Measurements from ENCODE around the gene ANKH.

The ANKH gene

DNA sequence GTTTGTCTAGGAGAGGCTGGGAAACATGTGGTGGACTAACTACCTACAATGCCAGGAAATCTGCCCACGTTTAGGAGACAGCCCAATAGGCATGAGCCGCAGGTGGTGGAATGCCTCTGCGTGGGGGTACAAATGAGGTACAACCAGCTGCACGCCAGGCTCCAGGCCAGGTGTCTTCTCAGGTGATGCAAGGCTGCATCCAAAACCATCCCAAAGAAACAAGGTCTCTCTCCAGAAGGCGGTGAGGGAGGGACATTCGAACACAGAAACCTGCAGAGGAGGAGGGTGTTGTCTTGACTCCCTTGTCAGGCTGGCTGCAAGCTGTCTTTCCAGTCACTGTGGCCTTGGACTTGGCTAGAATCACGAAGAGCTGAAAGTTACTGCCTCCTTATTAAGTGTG lies 11.6 kb downstream of the ANKH start (continued):
- no peak for TF ChIP-seq ESRRG (CRISPR knock-in tag; IDR thresholded peaks at IDR 0.05)

DNA sequence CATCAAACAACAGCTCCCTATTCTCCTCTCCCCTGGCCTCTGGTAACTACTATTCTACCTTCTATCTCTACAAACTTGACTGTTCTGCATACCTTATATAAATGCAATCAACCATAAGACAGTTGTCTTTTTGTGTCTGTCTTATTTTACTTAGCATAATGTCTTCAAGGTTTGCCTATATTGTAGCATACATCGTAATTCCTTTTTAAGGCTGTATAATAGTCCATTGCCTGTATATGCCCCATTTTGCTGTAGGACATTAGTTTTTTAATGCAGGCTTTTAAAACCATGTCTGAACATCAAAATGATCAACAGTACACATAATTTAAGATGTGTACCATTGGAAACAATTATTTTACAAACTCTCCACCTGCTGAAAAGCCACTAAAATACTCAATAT lies 12.4 kb downstream of the ANKH start:
- TF ChIP-seq ZFP3 (CRISPR knock-in tag; IDR thresholded peaks at IDR 0.05) (no peak), ZFP30 (CRISPR knock-in tag; IDR thresholded peaks at IDR 0.05) (no peak)
- TF ChIP-seq, protein P1, sequence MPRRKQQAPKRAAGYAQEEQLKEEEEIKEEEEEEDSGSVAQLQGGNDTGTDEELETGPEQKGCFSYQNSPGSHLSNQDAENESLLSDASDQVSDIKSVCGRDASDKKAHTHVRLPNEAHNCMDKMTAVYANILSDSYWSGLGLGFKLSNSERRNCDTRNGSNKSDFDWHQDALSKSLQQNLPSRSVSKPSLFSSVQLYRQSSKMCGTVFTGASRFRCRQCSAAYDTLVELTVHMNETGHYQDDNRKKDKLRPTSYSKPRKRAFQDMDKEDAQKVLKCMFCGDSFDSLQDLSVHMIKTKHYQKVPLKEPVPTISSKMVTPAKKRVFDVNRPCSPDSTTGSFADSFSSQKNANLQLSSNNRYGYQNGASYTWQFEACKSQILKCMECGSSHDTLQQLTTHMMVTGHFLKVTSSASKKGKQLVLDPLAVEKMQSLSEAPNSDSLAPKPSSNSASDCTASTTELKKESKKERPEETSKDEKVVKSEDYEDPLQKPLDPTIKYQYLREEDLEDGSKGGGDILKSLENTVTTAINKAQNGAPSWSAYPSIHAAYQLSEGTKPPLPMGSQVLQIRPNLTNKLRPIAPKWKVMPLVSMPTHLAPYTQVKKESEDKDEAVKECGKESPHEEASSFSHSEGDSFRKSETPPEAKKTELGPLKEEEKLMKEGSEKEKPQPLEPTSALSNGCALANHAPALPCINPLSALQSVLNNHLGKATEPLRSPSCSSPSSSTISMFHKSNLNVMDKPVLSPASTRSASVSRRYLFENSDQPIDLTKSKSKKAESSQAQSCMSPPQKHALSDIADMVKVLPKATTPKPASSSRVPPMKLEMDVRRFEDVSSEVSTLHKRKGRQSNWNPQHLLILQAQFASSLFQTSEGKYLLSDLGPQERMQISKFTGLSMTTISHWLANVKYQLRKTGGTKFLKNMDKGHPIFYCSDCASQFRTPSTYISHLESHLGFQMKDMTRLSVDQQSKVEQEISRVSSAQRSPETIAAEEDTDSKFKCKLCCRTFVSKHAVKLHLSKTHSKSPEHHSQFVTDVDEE (CRISPR knock-in tag; IDR thresholded peaks at IDR 0.05), result no peak
- no peak for ATAC-seq

DNA sequence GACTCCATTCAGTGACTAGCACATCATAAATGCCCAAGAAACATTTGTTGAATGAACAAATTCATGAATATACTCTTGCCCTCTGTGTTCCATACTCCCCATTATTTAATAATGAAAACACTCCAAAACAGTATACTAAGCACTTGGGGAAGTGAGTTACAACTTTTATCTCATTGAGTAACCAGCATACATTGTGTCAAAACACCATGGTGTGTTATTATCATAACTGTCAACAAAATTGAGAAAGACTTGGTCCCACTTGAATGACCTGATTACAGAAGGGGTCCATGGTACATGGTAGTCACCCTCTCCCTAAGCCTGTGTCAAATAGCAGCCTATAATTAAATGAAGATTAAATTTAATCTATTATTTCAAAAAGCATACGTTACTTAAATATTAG lies 16.2 kb downstream of the ANKH start:
- no peak for TF ChIP-seq TCF4 (CRISPR knock-in tag; IDR thresholded peaks at IDR 0.05; ENCODE audit: borderline replicate concordance)

DNA sequence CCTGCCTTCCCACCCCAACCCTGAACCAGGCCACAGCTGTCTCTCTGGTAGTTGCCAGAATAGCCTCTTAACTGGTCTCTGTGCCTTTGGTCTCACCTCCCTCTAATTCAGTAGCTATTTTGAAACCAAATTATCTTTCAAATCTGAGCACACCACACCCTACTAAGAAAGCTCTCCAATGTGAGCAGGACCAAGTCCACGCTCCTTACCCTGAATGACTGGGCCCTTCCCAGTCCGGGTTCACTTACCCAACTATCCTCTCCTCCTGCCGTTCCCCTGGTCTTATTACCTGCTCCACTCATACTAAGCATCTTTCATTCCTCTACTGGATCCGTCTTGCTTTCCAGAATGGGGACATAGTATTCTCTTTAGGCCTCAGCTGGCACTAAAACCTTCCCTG lies 16.8 kb downstream of the ANKH start:
- no peak for ATAC-seq
- TF ChIP-seq TCF4 (CRISPR knock-in tag; IDR thresholded peaks at IDR 0.05; ENCODE audit: borderline replicate concordance), result no peak
- TF ChIP-seq TOX (CRISPR knock-in tag; IDR thresholded peaks at IDR 0.05; ENCODE audit: borderline replicate concordance), result no peak
- TF ChIP-seq ZFP3 (CRISPR knock-in tag; IDR thresholded peaks at IDR 0.05), result no peak
- TF ChIP-seq, protein P2, sequence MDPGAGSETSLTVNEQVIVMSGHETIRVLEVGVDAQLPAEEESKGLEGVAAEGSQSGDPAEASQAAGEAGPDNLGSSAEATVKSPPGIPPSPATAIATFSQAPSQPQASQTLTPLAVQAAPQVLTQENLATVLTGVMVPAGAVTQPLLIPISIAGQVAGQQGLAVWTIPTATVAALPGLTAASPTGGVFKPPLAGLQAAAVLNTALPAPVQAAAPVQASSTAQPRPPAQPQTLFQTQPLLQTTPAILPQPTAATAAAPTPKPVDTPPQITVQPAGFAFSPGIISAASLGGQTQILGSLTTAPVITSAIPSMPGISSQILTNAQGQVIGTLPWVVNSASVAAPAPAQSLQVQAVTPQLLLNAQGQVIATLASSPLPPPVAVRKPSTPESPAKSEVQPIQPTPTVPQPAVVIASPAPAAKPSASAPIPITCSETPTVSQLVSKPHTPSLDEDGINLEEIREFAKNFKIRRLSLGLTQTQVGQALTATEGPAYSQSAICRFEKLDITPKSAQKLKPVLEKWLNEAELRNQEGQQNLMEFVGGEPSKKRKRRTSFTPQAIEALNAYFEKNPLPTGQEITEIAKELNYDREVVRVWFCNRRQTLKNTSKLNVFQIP (CRISPR knock-in tag; IDR thresholded peaks at IDR 0.05; ENCODE audit: borderline replicate concordance, low read depth), result no peak
- TF ChIP-seq, protein P1 (CRISPR knock-in tag; IDR thresholded peaks at IDR 0.05), result no peak
- no peak for TF ChIP-seq ZNF8 (CRISPR knock-in tag; IDR thresholded peaks at IDR 0.05)
- TF ChIP-seq ZNF70 (CRISPR knock-in tag; IDR thresholded peaks at IDR 0.05), result no peak
- TF ChIP-seq ISL1 (CRISPR knock-in tag; IDR thresholded peaks at IDR 0.05), result no peak

More for the DNA sequence above, 16.2 kb downstream of the ANKH start:
- no peak for ATAC-seq

DNA sequence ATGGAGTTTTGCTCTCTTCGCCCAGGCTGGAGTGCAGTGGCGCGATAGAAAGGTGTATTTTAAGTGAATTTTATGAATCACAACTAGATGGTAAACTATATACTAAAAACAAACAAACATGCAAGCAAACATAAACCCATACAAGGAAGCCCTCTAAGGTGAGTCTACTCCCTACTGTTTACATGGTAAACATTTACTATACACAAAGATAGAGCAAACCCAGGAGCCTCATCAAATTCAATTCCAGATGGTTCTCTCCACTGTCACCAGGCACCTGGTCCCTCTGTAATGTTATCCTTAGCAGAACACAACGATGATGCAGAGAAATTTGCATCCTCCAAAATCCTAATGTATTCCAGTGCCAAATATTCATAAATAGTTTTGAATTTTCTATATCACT lies 17.9 kb downstream of the ANKH start:
- ATAC-seq, result no peak
- TF ChIP-seq TCF4 (CRISPR knock-in tag; IDR thresholded peaks at IDR 0.05; ENCODE audit: borderline replicate concordance), result no peak
- TF ChIP-seq ZC3H10 (CRISPR knock-in tag; IDR thresholded peaks at IDR 0.05), result no peak
- TF ChIP-seq, protein P2 (CRISPR knock-in tag; IDR thresholded peaks at IDR 0.05; ENCODE audit: borderline replicate concordance, low read depth), result no peak
- TF ChIP-seq GLIS3 (CRISPR knock-in tag; IDR thresholded peaks at IDR 0.05), result no peak
- no peak for TF ChIP-seq RARB (CRISPR knock-in tag; IDR thresholded peaks at IDR 0.05)
- no peak for TF ChIP-seq CSDC2 (CRISPR knock-in tag; IDR thresholded peaks at IDR 0.05)
- TF ChIP-seq SNAI2 (CRISPR knock-in tag; IDR thresholded peaks at IDR 0.05), result no peak
- no peak for TF ChIP-seq PPARA (CRISPR knock-in tag; IDR thresholded peaks at IDR 0.05; ENCODE audit: borderline replicate concordance)
- TF ChIP-seq, protein P3, sequence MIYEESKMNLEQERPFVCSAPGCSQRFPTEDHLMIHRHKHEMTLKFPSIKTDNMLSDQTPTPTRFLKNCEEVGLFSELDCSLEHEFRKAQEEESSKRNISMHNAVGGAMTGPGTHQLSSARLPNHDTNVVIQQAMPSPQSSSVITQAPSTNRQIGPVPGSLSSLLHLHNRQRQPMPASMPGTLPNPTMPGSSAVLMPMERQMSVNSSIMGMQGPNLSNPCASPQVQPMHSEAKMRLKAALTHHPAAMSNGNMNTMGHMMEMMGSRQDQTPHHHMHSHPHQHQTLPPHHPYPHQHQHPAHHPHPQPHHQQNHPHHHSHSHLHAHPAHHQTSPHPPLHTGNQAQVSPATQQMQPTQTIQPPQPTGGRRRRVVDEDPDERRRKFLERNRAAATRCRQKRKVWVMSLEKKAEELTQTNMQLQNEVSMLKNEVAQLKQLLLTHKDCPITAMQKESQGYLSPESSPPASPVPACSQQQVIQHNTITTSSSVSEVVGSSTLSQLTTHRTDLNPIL (CRISPR knock-in tag; IDR thresholded peaks at IDR 0.05; ENCODE audit: low read depth), result no peak
- no peak for TF ChIP-seq ZNF565 (CRISPR knock-in tag; conservative IDR thresholded peaks at IDR 0.05; ENCODE audit: low read depth)
- TF ChIP-seq TOX (CRISPR knock-in tag; IDR thresholded peaks at IDR 0.05; ENCODE audit: borderline replicate concordance), result no peak
- TF ChIP-seq ARNTL (CRISPR knock-in tag; IDR thresholded peaks at IDR 0.05; ENCODE audit: borderline replicate concordance, low read depth), result no peak

All from SK-N-SH treated with all-trans-retinoic acid at 6 μM for 48 hours (cell line).